Dedifferentiated amniotic fluid mesenchymal stem cell (primary cell): ENCODE data around the gene PAN3.
"Not testable (repeated sequence)": the region's sequence is repeated elsewhere in the genome, so short reads cannot be mapped to it uniquely, and the experiment has no call there.

Source experiments
- DNase-seq: peaks from one replicate; pipeline ENCODE4 v3.0.0-alpha.2; 2016; ENCODE audit errors: extremely low spot score

The PAN3 gene

DNA sequence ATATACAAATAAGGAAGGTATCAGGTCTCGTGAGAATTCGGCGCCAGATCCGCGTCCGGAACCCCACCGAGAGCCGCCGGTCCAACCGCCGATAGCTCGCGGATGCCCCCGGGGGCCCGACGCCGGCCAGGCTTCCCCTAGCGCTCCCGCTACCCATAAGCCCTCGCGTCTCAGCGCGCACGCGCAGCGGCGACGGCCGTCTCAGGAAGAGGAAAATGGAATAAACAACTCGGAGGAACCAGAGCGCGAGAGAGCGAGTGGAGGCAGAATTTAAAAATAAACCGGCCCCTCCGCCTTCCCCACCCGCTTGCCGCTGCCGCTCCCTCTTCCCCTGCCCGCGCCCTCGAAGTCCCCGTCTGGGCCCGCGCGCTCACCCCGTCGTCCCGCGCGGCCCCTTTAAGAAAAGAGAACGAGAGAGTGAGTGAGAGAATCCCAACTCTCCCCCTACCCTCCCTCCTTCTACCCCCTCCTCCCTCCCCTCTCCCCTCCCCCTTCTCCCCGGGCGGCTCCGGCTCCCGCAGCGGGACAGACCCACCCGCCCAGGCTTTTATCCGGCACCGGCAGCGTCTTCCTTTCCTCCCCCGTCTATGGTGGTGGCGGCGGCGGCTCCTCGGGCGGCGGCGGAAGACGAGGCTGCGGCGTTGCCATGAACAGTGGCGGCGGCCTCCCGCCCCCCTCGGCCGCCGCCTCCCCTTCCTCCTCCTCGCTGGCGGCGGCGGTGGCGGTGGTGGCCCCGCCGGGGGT lies at the start of gene PAN3:
TSS of gene PAN3 (plus strand) at position 534 of the 744 bp plus-strand sequence. CDS start at position 647, 113 bp downstream.
- peak; percentile 86 for DNase-seq

- DNase-seq, result no peak
Observed at GRCh38 chr13:28089065-28089464, 49.3 kb upstream of the PAN3 start.

DNA sequence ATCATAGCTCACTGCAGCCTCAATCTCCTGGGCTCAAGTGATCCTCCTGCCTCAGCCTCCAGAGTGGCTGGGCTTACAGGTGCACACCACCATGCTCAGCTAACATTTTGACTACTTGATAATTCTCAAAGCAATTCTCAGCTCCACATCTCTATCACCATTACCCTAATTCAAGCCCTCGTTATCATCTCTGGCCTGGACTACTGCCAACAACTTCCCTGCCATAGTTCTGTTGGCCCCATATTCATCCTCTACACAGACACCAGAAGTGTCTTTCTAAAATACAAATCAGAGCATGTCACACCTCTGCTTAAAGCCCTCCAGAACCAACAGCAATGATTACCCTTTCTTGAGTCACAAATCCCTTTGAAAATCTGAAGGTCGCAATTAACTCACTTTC lies 45.9 kb upstream of the PAN3 start:
- DNase-seq, result no peak

DNA sequence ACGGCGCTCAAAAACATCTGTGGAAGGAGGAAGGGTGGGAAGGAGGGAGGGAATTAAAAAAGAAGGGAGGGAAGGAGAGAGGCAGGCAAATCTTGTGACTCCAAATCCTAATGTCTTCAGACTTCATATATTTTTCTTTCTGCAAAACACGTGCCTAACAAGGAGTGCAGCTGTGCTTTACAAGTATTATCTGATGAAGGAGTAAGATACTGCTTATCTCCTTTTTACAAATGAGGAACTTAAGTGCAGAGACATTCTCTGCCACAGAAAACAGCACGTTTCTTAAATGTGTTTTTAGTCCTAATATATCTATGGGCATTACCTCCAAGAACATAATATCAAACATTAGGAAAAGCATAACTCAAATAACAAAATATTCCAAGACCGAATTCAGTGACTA lies 44.5 kb upstream of the PAN3 start:
- no peak for DNase-seq

- DNase-seq, result no peak
Observed at GRCh38 chr13:28094306-28094705, 44.0 kb upstream of the PAN3 start.

DNA sequence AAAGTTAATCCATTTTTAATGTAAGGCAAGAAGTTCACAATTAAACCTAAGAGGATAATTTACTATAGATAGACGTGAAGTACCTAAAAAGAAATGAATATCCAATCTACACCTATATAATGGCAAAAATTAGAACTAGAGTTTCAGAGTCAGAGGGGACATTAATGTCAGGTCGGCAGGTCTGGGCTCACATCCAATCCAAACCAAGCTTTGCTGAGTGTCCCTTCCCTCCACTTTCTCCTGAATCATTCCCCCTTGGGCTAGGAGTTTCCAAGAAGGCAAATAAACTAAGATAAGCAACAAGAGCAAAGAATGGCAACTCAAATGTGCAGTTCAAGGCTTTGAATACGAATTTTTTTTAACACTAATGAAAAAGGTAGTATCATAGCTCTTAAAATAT lies 40.8 kb upstream of the PAN3 start:
- DNase-seq, result no peak

DNA sequence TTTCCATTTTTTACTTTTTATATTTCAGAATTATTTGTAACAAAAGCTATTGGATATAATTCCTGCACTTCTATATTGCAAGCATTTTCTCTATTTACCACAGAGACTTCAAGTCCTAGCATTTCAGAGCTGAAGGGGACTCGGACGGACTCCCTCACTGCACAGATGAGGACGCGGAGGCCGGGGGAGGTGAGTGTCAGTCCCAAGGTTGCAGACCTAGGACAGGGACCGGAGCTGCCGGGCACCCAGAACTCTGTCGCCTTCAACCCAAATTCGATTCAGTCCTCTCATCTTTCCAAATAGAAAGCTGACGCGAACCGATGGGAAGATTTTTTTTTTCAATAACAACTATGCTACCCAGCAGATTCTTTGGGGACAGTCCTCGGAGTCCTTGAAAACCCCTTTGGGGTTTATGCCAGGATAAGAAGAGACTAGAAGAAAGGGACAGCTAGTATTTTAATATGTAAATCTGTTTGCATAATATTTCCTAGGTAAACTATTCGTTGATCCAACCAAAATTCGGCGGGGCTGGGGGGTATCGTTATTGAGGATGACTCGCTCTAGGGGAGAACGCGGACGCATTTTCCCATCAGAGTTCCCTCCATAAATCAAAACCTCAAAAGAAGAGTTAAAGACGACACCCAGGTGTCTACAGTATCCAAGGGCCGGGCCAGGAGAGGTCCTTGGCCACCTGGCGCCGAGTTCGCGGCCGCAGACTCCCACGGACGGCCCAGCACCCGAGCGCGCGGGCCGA lies 38.8 kb upstream of the PAN3 start:
- DNase-seq, result no peak

DNA sequence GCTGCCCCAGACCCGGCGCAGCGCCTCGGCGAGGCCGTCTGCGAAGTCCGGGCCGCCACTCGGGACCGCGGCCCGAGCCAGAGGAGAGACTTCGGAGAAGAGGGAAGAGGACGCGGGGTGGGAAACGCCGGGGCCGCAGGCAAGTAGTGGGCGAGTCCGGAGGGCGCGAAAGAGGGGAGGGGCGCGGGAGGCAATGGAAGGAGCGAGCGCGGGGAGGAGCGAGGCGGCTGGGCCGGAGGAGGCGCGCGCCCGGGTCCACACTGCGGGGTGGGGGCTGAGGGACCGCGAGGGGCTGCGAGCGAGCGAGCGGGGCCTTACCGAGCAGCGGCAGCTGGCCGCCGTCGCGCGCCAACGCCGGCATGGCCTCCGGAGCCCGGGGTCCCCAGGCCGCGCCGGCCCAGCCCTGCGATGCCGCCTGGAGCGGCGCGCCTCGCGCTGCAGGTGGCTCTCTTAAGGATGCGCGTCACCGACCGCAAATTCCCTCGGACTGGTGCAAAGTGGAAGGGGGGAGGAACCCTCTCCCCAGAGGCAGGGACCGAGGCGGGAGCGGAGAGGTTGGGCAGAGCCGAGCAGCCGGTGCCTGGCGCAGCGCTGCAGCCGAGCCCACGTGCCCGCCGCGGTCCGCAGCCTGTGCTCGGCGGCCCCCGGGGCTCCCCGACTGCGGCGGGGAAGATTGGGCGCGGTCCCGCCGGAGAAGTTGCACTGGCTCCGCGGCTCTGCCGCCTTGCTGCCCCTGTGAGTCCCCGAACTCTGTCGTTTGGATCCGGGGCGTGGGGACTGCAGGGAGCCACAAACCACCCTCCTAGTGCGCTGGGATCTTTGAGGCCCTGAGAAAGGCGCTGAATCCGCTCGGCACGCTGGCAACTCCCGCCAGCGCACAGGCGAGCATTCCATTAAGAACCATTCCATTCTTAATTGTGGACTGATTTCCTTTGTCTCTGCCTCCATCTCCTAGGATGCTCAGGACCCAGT lies 37.9 kb upstream of the PAN3 start, which contains the start of gene FLT3:
TSS of gene FLT3 (minus strand) at position 427 of the 972 bp plus-strand sequence. CDS start at position 361, 66 bp downstream.
- no peak for DNase-seq

DNA sequence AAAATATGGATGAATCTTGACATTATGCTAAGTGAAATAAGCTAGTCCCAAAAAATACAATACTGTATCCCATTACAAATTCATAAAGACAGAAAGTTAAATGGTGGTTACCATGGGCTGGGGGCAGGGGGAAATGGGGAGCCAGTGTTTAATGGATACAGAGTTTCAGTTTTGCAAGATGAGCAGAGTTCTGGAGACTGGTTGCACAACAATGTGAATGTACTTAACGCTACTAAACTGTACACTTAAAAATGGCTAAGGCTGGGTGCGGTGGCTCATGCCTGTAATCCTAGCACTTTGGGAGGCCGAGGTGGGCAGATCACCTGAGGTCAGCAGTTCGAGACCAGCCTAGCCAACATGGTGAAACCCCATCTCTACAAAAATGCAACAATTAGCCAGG lies 36.5 kb upstream of the PAN3 start:
- DNase-seq, result not testable (repeated sequence)

- no peak for DNase-seq
Observed at GRCh38 chr13:28106976-28107375, 31.4 kb upstream of the PAN3 start.

- DNase-seq, result no peak
Observed at GRCh38 chr13:28110414-28110813, 27.9 kb upstream of the PAN3 start.

GRCh38 chr13:28116736-28117135 lies 21.6 kb upstream of the PAN3 start:
- no peak for DNase-seq

GRCh38 chr13:28117689-28118377 lies 20.5 kb upstream of the PAN3 start:
- no peak for DNase-seq

- DNase-seq, result no peak
Observed at GRCh38 chr13:28120317-28120716, 18.0 kb upstream of the PAN3 start.

- DNase-seq, result no peak
Observed at GRCh38 chr13:28121224-28121623, 17.1 kb upstream of the PAN3 start.

GRCh38 chr13:28128030-28128429 lies 10.3 kb upstream of the PAN3 start:
- DNase-seq, result no peak

DNA sequence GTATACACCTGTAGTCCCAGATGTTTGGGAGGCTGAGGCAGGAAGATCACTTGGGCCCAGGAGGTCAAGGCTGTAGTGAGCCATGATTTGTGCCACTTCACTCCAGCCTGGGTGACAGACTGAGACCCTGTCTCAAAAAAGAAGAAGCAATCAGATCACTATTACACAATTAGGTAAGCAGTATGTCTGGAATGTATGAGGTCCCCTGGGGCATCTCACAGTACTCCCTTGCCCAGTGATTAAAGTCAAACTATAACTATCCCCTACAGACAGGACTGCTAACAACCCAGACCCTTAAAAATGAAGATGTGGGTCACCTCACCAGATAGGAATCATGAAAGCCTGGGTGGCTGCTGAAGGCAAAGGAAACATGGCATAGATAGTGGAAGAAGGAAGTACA lies 9.4 kb upstream of the PAN3 start:
- DNase-seq, result no peak

DNA sequence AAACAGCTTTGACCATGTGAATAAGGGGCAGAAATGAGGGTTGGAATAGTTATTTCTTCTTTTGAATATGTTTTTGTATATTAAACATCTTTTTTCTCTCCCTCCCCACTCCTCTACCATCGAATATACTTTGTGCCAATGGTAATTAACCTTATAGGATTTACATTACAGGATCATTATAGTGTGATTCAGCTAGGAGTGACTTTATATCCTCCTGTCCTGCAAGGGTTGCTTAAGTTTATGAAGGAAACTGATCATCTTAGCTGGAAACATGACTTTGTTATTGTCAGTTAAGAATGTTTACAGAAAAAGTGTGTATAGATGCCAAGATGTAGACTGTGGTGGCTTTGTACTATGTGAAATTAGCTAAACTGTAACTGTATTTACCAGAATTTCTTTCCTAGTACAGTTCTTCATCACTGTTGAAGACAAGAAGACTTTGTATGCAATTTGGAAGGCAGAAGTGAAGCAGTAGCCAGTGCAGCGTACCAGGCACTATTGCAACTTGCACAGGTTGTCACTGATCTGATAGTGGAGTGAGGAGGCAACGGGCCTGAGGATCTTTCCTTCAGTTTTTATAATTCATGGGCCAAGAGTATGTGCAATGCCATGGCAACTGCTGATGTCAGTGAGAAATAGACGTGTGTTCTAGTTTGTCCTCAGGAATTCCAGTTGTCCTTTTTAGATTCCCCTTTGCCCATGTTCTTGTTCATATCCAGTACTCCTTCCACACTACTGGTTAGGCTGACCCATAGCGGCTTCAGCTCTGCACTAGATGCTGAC lies 8.2 kb upstream of the PAN3 start:
- no peak for DNase-seq

DNA sequence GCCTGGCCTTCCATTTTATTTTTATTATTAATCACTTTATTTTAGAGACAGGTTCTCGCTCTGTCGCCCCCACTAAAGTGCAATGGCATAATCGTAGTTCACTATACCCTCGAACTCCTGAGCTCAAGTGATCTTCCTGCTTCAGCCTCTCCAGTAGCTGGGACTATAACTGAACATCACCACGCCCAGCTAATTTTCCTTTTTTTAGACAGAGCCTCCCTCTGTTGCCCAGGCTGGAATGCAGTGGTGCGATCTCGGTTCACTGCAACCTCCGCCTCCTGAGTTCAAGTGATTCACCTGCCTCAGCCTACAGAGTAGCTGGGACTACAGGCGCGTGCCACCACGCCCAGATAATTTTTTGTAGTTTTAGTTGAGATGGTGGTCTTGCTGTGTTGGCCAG lies 6.7 kb upstream of the PAN3 start:
- DNase-seq, result no peak

DNA sequence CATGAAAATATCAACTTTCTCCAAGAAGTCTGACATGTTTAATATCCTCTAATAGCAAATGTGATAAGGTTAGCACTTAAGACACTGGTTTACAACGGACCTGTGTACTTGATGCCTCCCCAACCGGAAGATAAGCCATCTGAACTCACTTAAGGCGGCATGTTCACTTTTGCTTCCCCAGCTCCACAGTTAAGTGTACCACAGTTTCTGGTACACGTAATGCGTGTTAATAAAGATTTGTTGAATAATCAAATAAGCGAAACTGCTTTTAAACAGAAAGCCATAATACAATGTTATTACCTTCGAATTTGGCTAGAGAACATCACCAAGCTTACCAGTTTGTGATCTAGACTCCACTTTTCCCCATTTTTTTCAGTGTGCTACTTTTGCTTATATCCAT lies 1.4 kb upstream of the PAN3 start:
- DNase-seq, result no peak

GRCh38 chr13:28137596-28137995 lies 749 bp upstream of the PAN3 start:
- no peak for DNase-seq
